A549 (cell line): ENCODE results near the gene TEAD4.

Source experiments
- CTCF ChIP-seq: fragments of >200 bp; sonication (Bioruptor Twin); formaldehyde crosslinking; IDR thresholded peaks from 3 replicates; pipeline ENCODE4 v1.5.1; 2016
- EP300 ChIP-seq, 2 experiments: fragments of >200 bp; sonication (Bioruptor Twin); formaldehyde crosslinking; IDR thresholded peaks; 2 replicates in 1 of 2; 3 replicates in 1 of 2; pipeline ENCODE4 v1.6.1; 2016 to 2017
- ESRRA ChIP-seq: fragments of 150-350 bp; IDR thresholded peaks from 2 replicates; pipeline ENCODE4 v1.6.1; 2014; ENCODE audit warnings: mild to moderate bottlenecking, low read length, borderline replicate concordance
- KDM1A ChIP-seq: fragments of 200-600 bp; sonication (generic); IDR thresholded peaks from 2 replicates; pipeline ENCODE4 v1.6.1; 2016; ENCODE audit warnings: low read depth, mild to moderate bottlenecking
- MAZ ChIP-seq: fragments of 150-350 bp; IDR thresholded peaks from 2 replicates; pipeline ENCODE4 v1.6.1; 2014; ENCODE audit warnings: antibody characterized with exemption, low read depth, low read length, borderline replicate concordance
- MYC ChIP-seq: IDR thresholded peaks from 2 replicates; pipeline ENCODE4 v1.6.1; 2012; ENCODE audit warnings: mild to moderate bottlenecking, inconsistent platforms, low read length, improper control_type of control experiment, borderline replicate concordance
- NFE2L2 ChIP-seq: fragments of 150-350 bp; conservative IDR thresholded peaks from 2 replicates; pipeline ENCODE4 v1.6.1; 2014; ENCODE audit warnings: low read length
- RNF2 ChIP-seq: fragments of 200-600 bp; sonication (generic); IDR thresholded peaks from 2 replicates; pipeline ENCODE4 v1.6.1; 2016; ENCODE audit warnings: low read depth, mild to moderate bottlenecking, antibody characterized with exemption, moderate library complexity, borderline replicate concordance
- SMC3 ChIP-seq: fragments of >200 bp; sonication (Bioruptor Twin); formaldehyde crosslinking; IDR thresholded peaks from 3 replicates; pipeline ENCODE4 v1.6.1; 2018; ENCODE audit warnings: inconsistent platforms

GRCh38 chr12:3032161-3032560 is 73.0 kb downstream of the TEAD4 start:
- no peak for TF ChIP-seq SMC3
- TF ChIP-seq EP300 (IDR thresholded peaks at IDR 0.05) = no peak
- TF ChIP-seq RNF2 = no peak
- no peak for TF ChIP-seq MYC
- no peak for TF ChIP-seq CTCF
- TF ChIP-seq NFE2L2 = no peak
- no peak for TF ChIP-seq KDM1A
- no peak for TF ChIP-seq ESRRA
- TF ChIP-seq MAZ = no peak
